Glomerular visceral epithelial cell (primary cell): ENCODE results near the gene IARS2.
"Not testable (repeated sequence)": the region's sequence is repeated elsewhere in the genome, so short reads cannot be mapped to it uniquely, and the experiment has no call there.

Experiments
- DNase-seq: peaks from one replicate; pipeline ENCODE4 v3.0.0-alpha.2; 2016; ENCODE audit errors: extremely low spot score

Gene IARS2

GRCh38 chr1:220164517-220164916 is 70.6 kb downstream of the IARS2 start:
- DNase-seq, result no peak

- no peak for DNase-seq
These were observed 72.9 kb downstream of the IARS2 start for GRCh38 chr1:220166853-220167252.

GRCh38 chr1:220169887-220170286 is 76.0 kb downstream of the IARS2 start:
- DNase-seq, result not testable (repeated sequence)

- no peak for DNase-seq
These were observed 77.0 kb downstream of the IARS2 start for GRCh38 chr1:220170836-220171526.

GRCh38 chr1:220176540-220176939 is 82.6 kb downstream of the IARS2 start:
- no peak for DNase-seq

- DNase-seq, result no peak
These were observed 88.2 kb downstream of the IARS2 start for GRCh38 chr1:220182111-220182510.

GRCh38 chr1:220182656-220183055 is 88.7 kb downstream of the IARS2 start:
- DNase-seq, result no peak

- DNase-seq, result no peak
These were observed 90.6 kb downstream of the IARS2 start for GRCh38 chr1:220184506-220184905.

- no peak for DNase-seq
These were observed 92.8 kb downstream of the IARS2 start for GRCh38 chr1:220186752-220187151.

GRCh38 chr1:220188538-220188937 is 94.6 kb downstream of the IARS2 start:
- no peak for DNase-seq

GRCh38 chr1:220189750-220190347 is 95.9 kb downstream of the IARS2 start:
- peak; percentile 9 for DNase-seq

- DNase-seq, result no peak
These were observed 101.8 kb downstream of the IARS2 start for GRCh38 chr1:220195701-220196100.
